Vagina (tissue), 2 donors: ENCODE results near the gene ZP4.

Experiments used
- CTCF ChIP-seq, 3 experiments: fragments of 450-650 bp in 2 of 3; fragments of 200-600 bp in 1 of 3; sonication (generic) in 1 of 3; IDR thresholded peaks; one replicate each; pipeline ENCODE4 v1.5.1; 2017 to 2019; ENCODE audit warnings: antibody characterized with exemption in 3 of 3, mild to moderate bottlenecking in 2 of 3, moderate library complexity in 2 of 3
- POLR2A ChIP-seq, 2 donors: fragments of 450-650 bp; IDR thresholded peaks; one replicate each; pipeline ENCODE4 v1.6.1; 2017; ENCODE audit warnings: antibody characterized with exemption in 2 of 2, mild to moderate bottlenecking in 2 of 2, moderate library complexity in 2 of 2
- POLR2AphosphoS5 ChIP-seq, 2 donors: sonication (generic); formaldehyde crosslinking; IDR thresholded peaks; one replicate each; pipeline ENCODE4 v1.9.0; 2017; ENCODE audit warnings: antibody characterized with exemption in 2 of 2, mild to moderate bottlenecking in 2 of 2, low read depth in 1 of 2; ENCODE audit not compliant: insufficient read depth in 1 of 2

GRCh38 chr1:237910834-237911233 is 20.1 kb upstream of the ZP4 start:
- TF ChIP-seq CTCF (IDR thresholded peaks at IDR 0.05), result no peak
- TF ChIP-seq POLR2A (IDR thresholded peaks at IDR 0.05), result no peak
- TF ChIP-seq POLR2AphosphoS5 (IDR thresholded peaks at IDR 0.05; ENCODE audit: insufficient read depth in 1 of 2, low read depth in 1 of 2), result no peak
